ENCODE data around the gene S100PBP. TPM values are rescaled to one million over a fixed set of nuclear protein-coding genes. Genes with fewer than 3 reads are reported as not detected.

Gene S100PBP
- total and polyA plus RNA-seq, 2 of the 13 experiments (the other 11 are each of a cell fraction or from before 2014, with no cell fraction given) = 20.4 to 26.1 TPM

GRCh38 chr1:32817815-32818786 is 648 bp downstream of the S100PBP start (continued):
- no peak for TF ChIP-seq PREB (CRISPR knock-in tag; IDR thresholded peaks at IDR 0.05)
- TF ChIP-seq SIN3B (IDR thresholded peaks at IDR 0.05; ENCODE audit: low read length) = no peak
- no peak for TF ChIP-seq IKZF4 (CRISPR knock-in tag; IDR thresholded peaks at IDR 0.05; ENCODE audit: borderline replicate concordance, low read depth, not compliant biosample characterization)
- no peak for TF ChIP-seq MAFK (conservative IDR thresholded peaks at IDR 0.05 in 1 of 2, IDR thresholded peaks at IDR 0.05 in 1 of 2; ENCODE audit: low read length in 2 of 2)
- peak; percentile 62; the same call in 1 of the 2 replicates for TF ChIP-seq ESRRA (CRISPR knock-in tag; IDR thresholded peaks at IDR 0.05; ENCODE audit: low read depth)
- TF ChIP-seq STAG1 (CRISPR knock-in tag; IDR thresholded peaks at IDR 0.05) = no peak
- no peak for TF ChIP-seq IRF1 (CRISPR knock-in tag; IDR thresholded peaks at IDR 0.05; ENCODE audit: low read depth)
- TF ChIP-seq ZNF558 (CRISPR knock-in tag; IDR thresholded peaks at IDR 0.05; ENCODE audit: borderline replicate concordance) = no peak
- no peak for TF ChIP-seq HOXD1 (CRISPR knock-in tag; IDR thresholded peaks at IDR 0.05)
- TF ChIP-seq ZNF597 (CRISPR knock-in tag; IDR thresholded peaks at IDR 0.05) = no peak
- no peak for TF ChIP-seq ZNF235 (CRISPR knock-in tag; IDR thresholded peaks at IDR 0.05; ENCODE audit: borderline replicate concordance)
- TF ChIP-seq SMAD1 (CRISPR knock-in tag; IDR thresholded peaks at IDR 0.05; ENCODE audit: borderline replicate concordance, low read depth) = no peak
- TF ChIP-seq HMGXB3 (CRISPR knock-in tag; IDR thresholded peaks at IDR 0.05; ENCODE audit: borderline replicate concordance) = no peak
- TF ChIP-seq ZNF274 (CRISPR knock-in tag; IDR thresholded peaks at IDR 0.05) = peak; percentile 59; the same call in 1 of the 2 replicates
- no peak for TF ChIP-seq GLI4 (CRISPR knock-in tag; IDR thresholded peaks at IDR 0.05; ENCODE audit: borderline replicate concordance)
- TF ChIP-seq HBP1 (CRISPR knock-in tag; IDR thresholded peaks at IDR 0.05; ENCODE audit: low read depth) = no peak; the same call in 1 of the 2 replicates
- TF ChIP-seq NFE2L2 (IDR thresholded peaks at IDR 0.05; ENCODE audit: low read length) = no peak
- TF ChIP-seq RXRB (CRISPR knock-in tag; IDR thresholded peaks at IDR 0.05; ENCODE audit: borderline replicate concordance) = peak; percentile 8; the same call in 1 of the 2 replicates
- no peak for TF ChIP-seq ATF3 (CRISPR knock-in tag; IDR thresholded peaks at IDR 0.05)
